H1 (cell line): ENCODE results near the gene ACAP3. TPM values are rescaled to one million over a fixed set of nuclear protein-coding genes. Genes with fewer than 3 reads are reported as not detected.

ENCODE experiments used
- ATF2 ChIP-seq: IDR thresholded peaks from 2 replicates; pipeline ENCODE4 v1.6.1; 2012; ENCODE audit warnings: low read length, inconsistent platforms
- CHD7 ChIP-seq: fragments of 300-600 bp; sonication (generic); IDR thresholded peaks from 2 replicates; pipeline ENCODE4 v1.7.1; 2012; ENCODE audit warnings: low read length, moderate library complexity, mild to moderate bottlenecking, inconsistent platforms; ENCODE audit not compliant: insufficient replicate concordance
- KDM1A ChIP-seq: fragments of 200-600, 300-600 bp; sonication (generic); IDR thresholded peaks from 2 replicates; pipeline ENCODE4 v1.7.1; 2016; ENCODE audit warnings: mild to moderate bottlenecking, low read length, borderline replicate concordance
- NANOG ChIP-seq: IDR thresholded peaks from 2 replicates; pipeline ENCODE4 v1.6.1; 2011; ENCODE audit warnings: low read length, low read depth, mild to moderate bottlenecking, inconsistent platforms; ENCODE audit not compliant: insufficient read depth, poor library complexity, severe bottlenecking
- NRF1 ChIP-seq: IDR thresholded peaks from 2 replicates; pipeline ENCODE4 v1.6.1; 2011; ENCODE audit warnings: mild to moderate bottlenecking, low read depth, low read length, improper control_type of control experiment
- SIRT6 ChIP-seq: IDR thresholded peaks from one replicate; pipeline ENCODE4 v1.7.1; 2012; ENCODE audit warnings: low read length, inconsistent platforms
- SP2 ChIP-seq: IDR thresholded peaks from 2 replicates; pipeline ENCODE4 v1.6.1; 2012; ENCODE audit warnings: mild to moderate bottlenecking, low read length, inconsistent platforms
- polyA plus RNA-seq, 7 experiments: library from polyadenylated mRNA; depleted of rRNA in 3 of 7; stranded (reverse) in 5 of 7; unstranded in 2 of 7; fragments of >200 nt in 5 of 7; fragments of 200-250 nt in 2 of 7; gene quantifications; 1 replicate in 5 of 7; 2 replicates in 1 of 7; 4 replicates in 1 of 7; pipeline versions ENCODE4 v1.2.1 to v1.2.3, GENCODE V29; 2011 to 2013; ENCODE audit warnings: missing spikeins in 2 of 7, mixed read lengths in 2 of 7
- total RNA-seq: library from RNA; stranded (reverse); fragmentation: NEBNext Ultra II Directional; extraction: Animal tissue kit (Norgen Biotek cat#: 25700); gene quantifications from 2 replicates; pipeline ENCODE4 v1.2.1, GENCODE V29; 2021

Gene ACAP3
- total and polyA plus RNA-seq, 2 of the 8 experiments (the other 6 are each of a cell fraction or from before 2014, with no cell fraction given), result 14.8 to 28.3 TPM

GRCh38 chr1:1284221-1285101 is 23.3 kb downstream of the ACAP3 start (continued):
- TF ChIP-seq NANOG (no peak), SIRT6 (no peak), NRF1 (no peak), KDM1A (no peak), SP2 (no peak), ATF2 (no peak), CHD7 (no peak)
